ENCODE data around the gene ADNP. TPM values are rescaled to one million over a fixed set of nuclear protein-coding genes. Genes with fewer than 3 reads are reported as not detected.

Gene ADNP
- total RNA-seq, result 27.2 and 33.4 TPM in 2 replicates

GRCh38 chr20:50931306-50932015 is at the start of gene ADNP:
Gene ADNP, minus strand, starts transcription at chr20:50931437. Its CDS starts 27,441 bp downstream, at chr20:50903996.

GRCh38 chr20:50958615-50959542 is 27.6 kb upstream of the ADNP start, which contains the start of gene MOCS3:
Gene MOCS3, plus strand, starts transcription at chr20:50958818. Its CDS starts 25 bp downstream, at chr20:50958843.

GRCh38 chr20:50957798-50958614 is 26.8 kb upstream of the ADNP start, which contains the start of gene DPM1:
Gene DPM1, minus strand, starts transcription at chr20:50958532. Its CDS starts 9 bp downstream, at chr20:50958523.

Small RNAs within 50 kb of the gene (small RNA-seq; reads per million reads assigned to genes)
- not detected for gene TMSB4XP6

Other genes with a start within 250 kb of the ADNP start
- gene RIPOR3, start 239.9 kb downstream of the ADNP start, total RNA-seq, result 0.22 and 0.39 TPM in 2 replicates
- gene PARD6B, start 199.9 kb downstream of the ADNP start, total RNA-seq, result 9.0 and 19.6 TPM in 2 replicates
- gene BCAS4, start 136.4 kb downstream of the ADNP start, total RNA-seq, result 5.1 and 10.3 TPM in 2 replicates
- 35.3 and 53.2 TPM in 2 replicates for gene DPM1, start 27.1 kb upstream of the ADNP start, total RNA-seq
- gene MOCS3, start 27.4 kb upstream of the ADNP start, total RNA-seq, result 9.4 and 14.4 TPM in 2 replicates
- 24.3 and 50.6 TPM in 2 replicates for gene KCNG1, start 91.7 kb upstream of the ADNP start, total RNA-seq